ENCODE data around the gene MIOS.

GRCh38 chr7:7585241-7585928 lies 18.7 kb downstream of the MIOS start:
- no peak for TF ChIP-seq CTCF (IDR thresholded peaks at IDR 0.05; ENCODE audit: low read depth, low read length, poor library complexity, severe bottlenecking)
- no peak for TF ChIP-seq EZH2phosphoT487 (IDR thresholded peaks at IDR 0.05; ENCODE audit: borderline replicate concordance, low read length)

Data from DOHH2 (cell line).